GM23338 (cell line): ENCODE data around the gene FGF2.

Experiments used
- CREB1 ChIP-seq: fragments of 250-450 bp; sonication (Bioruptor Pico); IDR thresholded peaks from 2 replicates; pipeline ENCODE4 v1.5.0; 2020; ENCODE audit warnings: low read depth, mild to moderate bottlenecking, moderate library complexity
- CTCF ChIP-seq, 2 experiments: fragments of 200-600 bp in 1 of 2; sonication (generic) in 1 of 2; conservative IDR thresholded peaks; 2 replicates each; pipeline versions ENCODE4 v1.5.1 to v1.6.1; 2016 to 2017; ENCODE audit warnings: antibody characterized with exemption in 2 of 2, low read depth in 2 of 2, mild to moderate bottlenecking in 2 of 2, moderate library complexity in 1 of 2
- EZH2 ChIP-seq: fragments of 200-600 bp; sonication (generic); IDR thresholded peaks from one replicate; pipeline ENCODE4 v1.8.0; 2017; ENCODE audit warnings: antibody characterized with exemption, mild to moderate bottlenecking, low read depth; ENCODE audit not compliant: unreplicated experiment
- EZH2phosphoT487 ChIP-seq: fragments of 200-600 bp; sonication (generic); IDR thresholded peaks from one replicate; pipeline ENCODE4 v1.8.1; 2018; ENCODE audit warnings: antibody characterized with exemption; ENCODE audit not compliant: unreplicated experiment
- JUNB ChIP-seq: IDR thresholded peaks from one replicate; pipeline ENCODE4 v1.6.1; 2016; ENCODE audit warnings: antibody characterized with exemption; ENCODE audit not compliant: unreplicated experiment
- POLR2AphosphoS5 ChIP-seq: IDR thresholded peaks from 2 replicates; pipeline ENCODE4 v1.6.1; 2016; ENCODE audit warnings: antibody characterized with exemption, low read depth
- ZNF114 ChIP-seq: fragments of 250-450 bp; sonication (Bioruptor Pico); IDR thresholded peaks from 2 replicates; pipeline ENCODE4 v1.5.0; 2020; ENCODE audit warnings: mild to moderate bottlenecking, moderate library complexity
- ZNF331 ChIP-seq: fragments of 250-450 bp; sonication (Bioruptor Pico); IDR thresholded peaks from 2 replicates; pipeline ENCODE4 v1.5.0; 2020; ENCODE audit warnings: low read depth, mild to moderate bottlenecking, moderate library complexity
- TF ChIP-seq, protein P1 (sequence below): IDR thresholded peaks from one replicate; pipeline ENCODE4 v1.6.1; 2018; ENCODE audit warnings: antibody characterized with exemption; ENCODE audit not compliant: unreplicated experiment

GRCh38 chr4:122845760-122846159 lies 19.1 kb downstream of the FGF2 start:
- no peak for TF ChIP-seq POLR2AphosphoS5
- TF ChIP-seq CTCF (conservative IDR thresholded peaks at IDR 0.05; ENCODE audit: low read depth in 2 of 2), result no peak
- TF ChIP-seq ZNF331 (CRISPR knock-in tag), result no peak
- no peak for TF ChIP-seq CREB1 (CRISPR knock-in tag)
- TF ChIP-seq EZH2, result no peak
- TF ChIP-seq, protein P1, sequence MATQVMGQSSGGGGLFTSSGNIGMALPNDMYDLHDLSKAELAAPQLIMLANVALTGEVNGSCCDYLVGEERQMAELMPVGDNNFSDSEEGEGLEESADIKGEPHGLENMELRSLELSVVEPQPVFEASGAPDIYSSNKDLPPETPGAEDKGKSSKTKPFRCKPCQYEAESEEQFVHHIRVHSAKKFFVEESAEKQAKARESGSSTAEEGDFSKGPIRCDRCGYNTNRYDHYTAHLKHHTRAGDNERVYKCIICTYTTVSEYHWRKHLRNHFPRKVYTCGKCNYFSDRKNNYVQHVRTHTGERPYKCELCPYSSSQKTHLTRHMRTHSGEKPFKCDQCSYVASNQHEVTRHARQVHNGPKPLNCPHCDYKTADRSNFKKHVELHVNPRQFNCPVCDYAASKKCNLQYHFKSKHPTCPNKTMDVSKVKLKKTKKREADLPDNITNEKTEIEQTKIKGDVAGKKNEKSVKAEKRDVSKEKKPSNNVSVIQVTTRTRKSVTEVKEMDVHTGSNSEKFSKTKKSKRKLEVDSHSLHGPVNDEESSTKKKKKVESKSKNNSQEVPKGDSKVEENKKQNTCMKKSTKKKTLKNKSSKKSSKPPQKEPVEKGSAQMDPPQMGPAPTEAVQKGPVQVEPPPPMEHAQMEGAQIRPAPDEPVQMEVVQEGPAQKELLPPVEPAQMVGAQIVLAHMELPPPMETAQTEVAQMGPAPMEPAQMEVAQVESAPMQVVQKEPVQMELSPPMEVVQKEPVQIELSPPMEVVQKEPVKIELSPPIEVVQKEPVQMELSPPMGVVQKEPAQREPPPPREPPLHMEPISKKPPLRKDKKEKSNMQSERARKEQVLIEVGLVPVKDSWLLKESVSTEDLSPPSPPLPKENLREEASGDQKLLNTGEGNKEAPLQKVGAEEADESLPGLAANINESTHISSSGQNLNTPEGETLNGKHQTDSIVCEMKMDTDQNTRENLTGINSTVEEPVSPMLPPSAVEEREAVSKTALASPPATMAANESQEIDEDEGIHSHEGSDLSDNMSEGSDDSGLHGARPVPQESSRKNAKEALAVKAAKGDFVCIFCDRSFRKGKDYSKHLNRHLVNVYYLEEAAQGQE, result no peak
- no peak for TF ChIP-seq EZH2phosphoT487
- no peak for TF ChIP-seq ZNF114 (CRISPR knock-in tag)
- TF ChIP-seq JUNB, result no peak
